Keratinocyte (primary cell): Measurements from ENCODE around the gene LHFPL3.

Source experiments
- CTCF ChIP-seq, 3 experiments: IDR thresholded peaks in 1 of 3; conservative IDR thresholded peaks in 1 of 3; optimal IDR thresholded peaks in 1 of 3; 2 replicates in 2 of 3; 3 replicates in 1 of 3; pipeline versions ENCODE3 to v1.5.1; 2011; ENCODE audit warnings: low read length in 3 of 3, mild to moderate bottlenecking in 3 of 3, moderate library complexity in 2 of 3, control low read depth in 1 of 3, inconsistent platforms in 1 of 3; ENCODE audit not compliant: insufficient read depth in 2 of 3; ENCODE audit errors: extremely low read depth in 1 of 3
- EZH2 ChIP-seq: IDR thresholded peaks from one replicate; pipeline ENCODE4 v1.6.1; 2012; ENCODE audit warnings: inconsistent platforms, mild to moderate bottlenecking, low read length, moderate library complexity

GRCh38 chr7:104795086-104795485, 466.7 kb downstream of the LHFPL3 start:
- no peak for TF ChIP-seq CTCF (optimal IDR thresholded peaks at IDR 0.05 in 1 of 3, IDR thresholded peaks at IDR 0.05 in 1 of 3, conservative IDR thresholded peaks at IDR 0.05 in 1 of 3; ENCODE audit: extremely low read depth in 1 of 3, insufficient read depth in 2 of 3, low read length in 3 of 3)
- no peak for TF ChIP-seq EZH2
